Activated T-cell treated with anti-CD3 and anti-CD28 coated beads, Interleukin-2, amount 50 U/mL, for 4 hours (primary cell): ENCODE data around the gene BSN. TPM values are rescaled to one million over a fixed set of nuclear protein-coding genes. Genes with fewer than 3 reads are reported as not detected.
"Not testable (repeated sequence)": the region's sequence is repeated elsewhere in the genome, so short reads cannot be mapped to it uniquely, and the experiment has no call there.

Source experiments
- ATAC-seq, 2 donors: fragments of 200-7000 bp; cut with Tn5 transposase; one replicate each; pipeline ENCODE4 v1.10.0; 2021
- DNase-seq: peaks from one replicate; pipeline ENCODE4 v3.0.0-alpha.2; 2020
- H3K27me3 Mint-ChIP-seq: one replicate; pipeline ENCODE4 v1.8.0; 2021; ENCODE audit warnings: low read depth, mixed read lengths
- H3K36me3 Mint-ChIP-seq: one replicate; pipeline ENCODE4 v1.8.0; 2022; ENCODE audit warnings: mixed read lengths; ENCODE audit not compliant: insufficient read depth
- H3K4me1 Mint-ChIP-seq: one replicate; pipeline ENCODE4 v1.8.0; 2021; ENCODE audit warnings: low read depth, mixed read lengths
- H3K4me3 Mint-ChIP-seq: one replicate; pipeline ENCODE4 v1.8.0; 2021; ENCODE audit warnings: mild to moderate bottlenecking, moderate library complexity, mixed read lengths
- H3K9me3 Mint-ChIP-seq: one replicate; pipeline ENCODE4 v1.8.0; 2021; ENCODE audit warnings: mixed read lengths
- total RNA-seq, 3 donors: library from RNA; stranded (reverse); gene quantifications; one replicate each; pipeline ENCODE4 v1.2.1, GENCODE V29; 2021

BSN gene
- total RNA-seq, 3 donors from 2014 or later, result 0.30 to 0.86 (median 0.40) TPM

GRCh38 chr3:49683162-49683561 is 128.9 kb downstream of the BSN start:
- Mint-ChIP-seq H3K4me3 (no peak overlapping the region), H3K36me3 (peaks cover 23% of the 10 kb centered on the region), H3K9me3 (no peaks in the 10 kb centered on the region), H3K27me3 (peaks cover 7% of the 10 kb centered on the region), H3K4me1 (peaks cover 6% of the 10 kb centered on the region)
- no peak for DNase-seq
- ATAC-seq, result no peak

GRCh38 chr3:49684453-49684852 is 130.2 kb downstream of the BSN start:
- H3K4me1 Mint-ChIP-seq, result peaks cover 16% of the 10 kb centered on the region
- H3K9me3 Mint-ChIP-seq, result not testable (repeated sequence)

GRCh38 chr3:49685103-49685502 is 130.8 kb downstream of the BSN start:
- Mint-ChIP-seq H3K4me1 (peaks cover 20% of the 10 kb centered on the region), H3K36me3 (peaks cover 17% of the 10 kb centered on the region)
- not testable (repeated sequence) for H3K27me3 Mint-ChIP-seq, H3K4me3 Mint-ChIP-seq, ATAC-seq, H3K9me3 Mint-ChIP-seq, DNase-seq

More at GRCh38 chr3:49684453-49684852, 130.2 kb downstream of the BSN start:
- H3K27me3 Mint-ChIP-seq, DNase-seq, H3K4me3 Mint-ChIP-seq, ATAC-seq: not testable (repeated sequence)
- peaks cover 21% of the 10 kb centered on the region for H3K36me3 Mint-ChIP-seq

- peak in 1 of 2 donors; percentile 1 for ATAC-seq
- not testable (repeated sequence) for DNase-seq, H3K9me3 Mint-ChIP-seq, H3K27me3 Mint-ChIP-seq, H3K4me3 Mint-ChIP-seq
- peaks cover 16% of the 10 kb centered on the region for H3K36me3 Mint-ChIP-seq
- peaks cover 27% of the 10 kb centered on the region for H3K4me1 Mint-ChIP-seq
These were observed 131.6 kb downstream of the BSN start for GRCh38 chr3:49685846-49686245.

- ATAC-seq (peak; percentile 4 to 11), DNase-seq (peak; percentile 29)
- H3K36me3 Mint-ChIP-seq, result peaks cover 16% of the 10 kb centered on the region
- not testable (repeated sequence) for H3K27me3 Mint-ChIP-seq, H3K9me3 Mint-ChIP-seq
- peaks cover 32% of the 10 kb centered on the region for H3K4me1 Mint-ChIP-seq
- H3K4me3 Mint-ChIP-seq, result peak overlapping the region; percentile 43
These were observed 132.1 kb downstream of the BSN start for GRCh38 chr3:49686346-49686745.

GRCh38 chr3:49686769-49687423 is 132.6 kb downstream of the BSN start:
- peak; percentile 19 to 23 for ATAC-seq
- H3K27me3 Mint-ChIP-seq, DNase-seq, H3K9me3 Mint-ChIP-seq: not testable (repeated sequence)
- H3K4me3 Mint-ChIP-seq, result peak overlapping the region; percentile 21
- peaks cover 16% of the 10 kb centered on the region for H3K36me3 Mint-ChIP-seq
- H3K4me1 Mint-ChIP-seq, result peaks cover 34% of the 10 kb centered on the region

GRCh38 chr3:49687424-49687795 is 133.1 kb downstream of the BSN start:
- not testable (repeated sequence) for DNase-seq, ATAC-seq, H3K27me3 Mint-ChIP-seq, H3K9me3 Mint-ChIP-seq, H3K4me3 Mint-ChIP-seq
- H3K4me1 Mint-ChIP-seq, result peaks cover 34% of the 10 kb centered on the region
- peaks cover 16% of the 10 kb centered on the region for H3K36me3 Mint-ChIP-seq

- H3K4me3 Mint-ChIP-seq, result peak overlapping the region; percentile 97
These were observed 134.2 kb downstream of the BSN start for GRCh38 chr3:49688338-49689045.

GRCh38 chr3:49689046-49689907 is 135.0 kb downstream of the BSN start, which contains the start of the genes MST1 and RNF123:
TSS of gene MST1 (minus strand) at chr3:49689474. CDS start at chr3:49688691, 783 bp downstream.
TSS of gene RNF123 (plus strand) at chr3:49689557. CDS start at chr3:49691166, 1,609 bp downstream.
- H3K4me1 Mint-ChIP-seq, result peaks cover 38% of the 10 kb centered on the region
- ATAC-seq, result peak; percentile 80 to 81
- H3K27me3 Mint-ChIP-seq, result peaks cover 7% of the 10 kb centered on the region
- peaks cover 4% of the 10 kb centered on the region for H3K36me3 Mint-ChIP-seq
- peak; percentile 90 for DNase-seq
- no peaks in the 10 kb centered on the region for H3K9me3 Mint-ChIP-seq
- peak within 1 kb of the TSS; percentile 97 for H3K4me3 Mint-ChIP-seq

More at GRCh38 chr3:49688338-49689045, 134.2 kb downstream of the BSN start:
- H3K27me3 Mint-ChIP-seq, H3K36me3 Mint-ChIP-seq, ATAC-seq, DNase-seq, H3K9me3 Mint-ChIP-seq: not testable (repeated sequence)
- peaks cover 38% of the 10 kb centered on the region for H3K4me1 Mint-ChIP-seq

- H3K27me3 Mint-ChIP-seq, H3K36me3 Mint-ChIP-seq, ATAC-seq, H3K9me3 Mint-ChIP-seq, DNase-seq: not testable (repeated sequence)
- H3K4me3 Mint-ChIP-seq, result peak overlapping the region; percentile 97
- peaks cover 38% of the 10 kb centered on the region for H3K4me1 Mint-ChIP-seq
These were observed 135.8 kb downstream of the BSN start for GRCh38 chr3:49689908-49690624.

- H3K4me1 Mint-ChIP-seq, result peaks cover 38% of the 10 kb centered on the region
These were observed 136.6 kb downstream of the BSN start for GRCh38 chr3:49690856-49691255.

GRCh38 chr3:49691481-49691880 is 137.2 kb downstream of the BSN start:
- not testable (repeated sequence) for ATAC-seq, DNase-seq, H3K9me3 Mint-ChIP-seq, H3K36me3 Mint-ChIP-seq, H3K27me3 Mint-ChIP-seq
- Mint-ChIP-seq H3K4me3 (peak overlapping the region; percentile 26), H3K4me1 (peaks cover 38% of the 10 kb centered on the region)

More at GRCh38 chr3:49690856-49691255, 136.6 kb downstream of the BSN start:
- H3K27me3 Mint-ChIP-seq, ATAC-seq, H3K9me3 Mint-ChIP-seq, DNase-seq, H3K36me3 Mint-ChIP-seq: not testable (repeated sequence)
- H3K4me3 Mint-ChIP-seq, result peak overlapping the region; percentile 97

GRCh38 chr3:49694409-49695070 is 140.3 kb downstream of the BSN start:
- H3K27me3 Mint-ChIP-seq, H3K9me3 Mint-ChIP-seq, H3K4me3 Mint-ChIP-seq, DNase-seq, H3K36me3 Mint-ChIP-seq, ATAC-seq: not testable (repeated sequence)
- peaks cover 21% of the 10 kb centered on the region for H3K4me1 Mint-ChIP-seq
